ENCODE data around the gene SPOPL. TPM values are rescaled to one million over a fixed set of nuclear protein-coding genes. Genes with fewer than 3 reads are reported as not detected.

SPOPL gene
- total and polyA plus RNA-seq, 10 of the 15 experiments (the other 5 are each of a cell fraction or from before 2014, with no cell fraction given), result 4.0 to 25.0 (median 11.5) TPM

- TF ChIP-seq SKIL (IDR thresholded peaks at IDR 0.05; ENCODE audit: low read depth, poor library complexity, severe bottlenecking), result no peak
- no peak for TF ChIP-seq RAD51 (IDR thresholded peaks at IDR 0.05)
- TF ChIP-seq HDGF (IDR thresholded peaks at IDR 0.05), result 0 out of 2 replicates have a peak, but pooled peaks have one; percentile 21
- TF ChIP-seq LARP7 (IDR thresholded peaks at IDR 0.05), result no peak
- no peak for TF ChIP-seq CUX1 (IDR thresholded peaks at IDR 0.05; ENCODE audit: insufficient replicate concordance, low read depth, low read length)
- peak; percentile 59; the same call in 1 of the 2 replicates for TF ChIP-seq PKNOX1 (IDR thresholded peaks at IDR 0.05)
- TF ChIP-seq RBBP5 (conservative IDR thresholded peaks at IDR 0.05), result no peak
- 0 out of 2 replicates have a peak, but pooled peaks have one; percentile 7 for TF ChIP-seq ZNF24 (IDR thresholded peaks at IDR 0.05)
- TF ChIP-seq RFX5 (IDR thresholded peaks at IDR 0.05; ENCODE audit: low read depth, low read length), result no peak
- no peak for TF ChIP-seq BRCA1 (IDR thresholded peaks at IDR 0.05; ENCODE audit: low read depth, low read length)
- no peak for TF ChIP-seq SPI1 (IDR thresholded peaks at IDR 0.05; ENCODE audit: borderline replicate concordance, insufficient read depth, low read depth, low read length)
- TF ChIP-seq BACH1 (IDR thresholded peaks at IDR 0.05; ENCODE audit: borderline replicate concordance), result peak; percentile 37; the same call in 1 of the 2 replicates
- TF ChIP-seq ZNF207 (IDR thresholded peaks at IDR 0.05; ENCODE audit: borderline replicate concordance), result no peak
- TF ChIP-seq CREM (IDR thresholded peaks at IDR 0.05; ENCODE audit: low read depth), result no peak
- TF ChIP-seq ZBTB11 (CRISPR knock-in tag; IDR thresholded peaks at IDR 0.05), result no peak
- no peak for TF ChIP-seq CHD4 (IDR thresholded peaks at IDR 0.05)
- no peak for TF ChIP-seq TAF1 (IDR thresholded peaks at IDR 0.05; ENCODE audit: borderline replicate concordance, low read depth, low read length)
- peak; percentile 80 for TF ChIP-seq RELB (IDR thresholded peaks at IDR 0.05; ENCODE audit: low read depth)
Observed at GRCh38 chr2:138536302-138536701, 34.7 kb downstream of the SPOPL start (continued).
